Measurements from ENCODE around the gene ZBTB16.

DNA sequence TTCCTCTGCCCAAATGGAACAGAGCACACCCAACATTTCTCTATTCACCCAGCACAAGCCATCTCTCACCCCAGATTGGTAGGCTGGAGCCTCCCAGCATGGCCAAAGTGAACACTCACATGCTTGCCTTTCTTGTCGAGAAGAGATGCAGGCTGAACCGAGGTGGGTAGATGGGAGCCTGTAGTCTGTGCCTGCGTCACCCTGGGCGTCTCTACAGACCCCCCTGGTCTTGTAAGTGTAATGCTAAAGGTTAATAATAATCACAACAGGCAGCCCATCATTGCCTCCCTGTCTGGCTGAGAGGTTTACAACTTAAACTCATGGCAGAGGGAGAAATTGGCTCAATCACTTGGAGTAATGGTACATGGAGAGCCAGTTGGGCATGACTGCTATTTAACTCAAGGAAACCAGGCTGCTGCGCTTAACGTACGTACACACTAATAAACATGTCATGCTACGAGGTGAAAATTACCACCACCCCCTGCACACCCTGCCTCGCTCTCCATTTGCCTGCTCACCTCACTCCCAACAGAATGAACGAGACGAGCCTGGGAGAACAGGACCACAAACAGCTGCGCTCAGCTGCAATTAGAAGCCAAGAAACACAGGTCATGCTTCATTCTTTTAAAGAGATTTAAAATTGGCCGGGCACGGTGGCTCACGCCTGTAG lies 9.1 kb upstream of the ZBTB16 start:
- TF ChIP-seq, protein P1, sequence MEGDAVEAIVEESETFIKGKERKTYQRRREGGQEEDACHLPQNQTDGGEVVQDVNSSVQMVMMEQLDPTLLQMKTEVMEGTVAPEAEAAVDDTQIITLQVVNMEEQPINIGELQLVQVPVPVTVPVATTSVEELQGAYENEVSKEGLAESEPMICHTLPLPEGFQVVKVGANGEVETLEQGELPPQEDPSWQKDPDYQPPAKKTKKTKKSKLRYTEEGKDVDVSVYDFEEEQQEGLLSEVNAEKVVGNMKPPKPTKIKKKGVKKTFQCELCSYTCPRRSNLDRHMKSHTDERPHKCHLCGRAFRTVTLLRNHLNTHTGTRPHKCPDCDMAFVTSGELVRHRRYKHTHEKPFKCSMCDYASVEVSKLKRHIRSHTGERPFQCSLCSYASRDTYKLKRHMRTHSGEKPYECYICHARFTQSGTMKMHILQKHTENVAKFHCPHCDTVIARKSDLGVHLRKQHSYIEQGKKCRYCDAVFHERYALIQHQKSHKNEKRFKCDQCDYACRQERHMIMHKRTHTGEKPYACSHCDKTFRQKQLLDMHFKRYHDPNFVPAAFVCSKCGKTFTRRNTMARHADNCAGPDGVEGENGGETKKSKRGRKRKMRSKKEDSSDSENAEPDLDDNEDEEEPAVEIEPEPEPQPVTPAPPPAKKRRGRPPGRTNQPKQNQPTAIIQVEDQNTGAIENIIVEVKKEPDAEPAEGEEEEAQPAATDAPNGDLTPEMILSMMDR (IDR thresholded peaks at IDR 0.05), result no peak
- no peak for TF ChIP-seq POLR2A (IDR thresholded peaks at IDR 0.05)
